ENCODE data around the gene PPIL1. TPM values are rescaled to one million over a fixed set of nuclear protein-coding genes. Genes with fewer than 3 reads are reported as not detected.
A peak's percentile ranks its signal among the peaks of the same experiment; 100 is the strongest.

Gene PPIL1
- total RNA-seq, 2 donors from 2014 or later: 41.1 to 53.7 TPM

DNA sequence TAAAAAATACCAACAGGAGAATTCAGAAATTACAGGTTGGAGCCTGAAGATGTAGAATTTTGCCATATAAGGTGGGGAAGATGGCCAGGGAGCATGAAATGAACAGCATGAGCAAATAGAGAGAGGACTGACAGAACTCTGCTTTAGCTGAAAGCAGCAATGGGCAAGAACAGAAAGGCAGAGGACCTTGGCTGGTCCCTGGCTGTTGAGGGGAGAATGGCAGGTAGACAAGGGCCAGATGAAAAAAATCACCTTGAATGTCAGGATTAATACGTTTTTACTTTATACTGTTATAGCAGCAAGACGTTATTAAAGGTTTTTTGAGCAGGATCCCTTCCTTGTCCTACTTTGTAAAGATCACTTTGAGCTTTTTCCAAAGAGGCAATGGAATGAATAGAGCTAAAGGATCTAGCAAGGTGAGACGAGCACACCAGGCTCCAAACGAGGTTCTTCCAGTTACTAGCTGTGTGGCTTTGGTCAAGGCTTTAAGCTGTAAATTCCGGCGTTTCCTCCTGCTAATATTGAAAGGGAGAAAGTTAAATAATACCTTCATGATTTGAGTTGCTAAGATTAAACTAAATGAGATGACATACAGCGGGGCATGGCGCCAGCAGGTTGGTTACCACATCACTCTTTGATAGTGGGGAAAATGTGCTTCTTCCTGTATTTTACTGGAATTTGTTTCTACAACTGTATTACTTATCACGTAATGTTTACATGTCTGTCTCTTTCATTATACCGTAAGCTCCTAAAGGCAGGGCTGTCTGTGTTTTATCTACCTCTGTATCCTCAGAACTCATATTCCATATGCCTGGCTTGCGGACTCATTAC, 776 bp downstream of the PPIL1 start:
- TF ChIP-seq, protein P1, sequence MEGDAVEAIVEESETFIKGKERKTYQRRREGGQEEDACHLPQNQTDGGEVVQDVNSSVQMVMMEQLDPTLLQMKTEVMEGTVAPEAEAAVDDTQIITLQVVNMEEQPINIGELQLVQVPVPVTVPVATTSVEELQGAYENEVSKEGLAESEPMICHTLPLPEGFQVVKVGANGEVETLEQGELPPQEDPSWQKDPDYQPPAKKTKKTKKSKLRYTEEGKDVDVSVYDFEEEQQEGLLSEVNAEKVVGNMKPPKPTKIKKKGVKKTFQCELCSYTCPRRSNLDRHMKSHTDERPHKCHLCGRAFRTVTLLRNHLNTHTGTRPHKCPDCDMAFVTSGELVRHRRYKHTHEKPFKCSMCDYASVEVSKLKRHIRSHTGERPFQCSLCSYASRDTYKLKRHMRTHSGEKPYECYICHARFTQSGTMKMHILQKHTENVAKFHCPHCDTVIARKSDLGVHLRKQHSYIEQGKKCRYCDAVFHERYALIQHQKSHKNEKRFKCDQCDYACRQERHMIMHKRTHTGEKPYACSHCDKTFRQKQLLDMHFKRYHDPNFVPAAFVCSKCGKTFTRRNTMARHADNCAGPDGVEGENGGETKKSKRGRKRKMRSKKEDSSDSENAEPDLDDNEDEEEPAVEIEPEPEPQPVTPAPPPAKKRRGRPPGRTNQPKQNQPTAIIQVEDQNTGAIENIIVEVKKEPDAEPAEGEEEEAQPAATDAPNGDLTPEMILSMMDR (IDR thresholded peaks at IDR 0.05): peak in 1 of 2 donors; percentile 32
- Histone ChIP-seq H3K4me1 (peaks cover 0 to 33% of the 10 kb centered on the region in 2 donors), H3K4me3 (peak overlapping the region; percentile 64 to 96), H3K27ac (peak overlapping the region; percentile 86 to 87), H3K27me3 (no peaks in the 10 kb centered on the region), H3K9me3 (no peaks in the 10 kb centered on the region), H3K36me3 (no peaks in the 10 kb centered on the region)
- no peak for DNase-seq (ENCODE audit: low spot score)

DNA sequence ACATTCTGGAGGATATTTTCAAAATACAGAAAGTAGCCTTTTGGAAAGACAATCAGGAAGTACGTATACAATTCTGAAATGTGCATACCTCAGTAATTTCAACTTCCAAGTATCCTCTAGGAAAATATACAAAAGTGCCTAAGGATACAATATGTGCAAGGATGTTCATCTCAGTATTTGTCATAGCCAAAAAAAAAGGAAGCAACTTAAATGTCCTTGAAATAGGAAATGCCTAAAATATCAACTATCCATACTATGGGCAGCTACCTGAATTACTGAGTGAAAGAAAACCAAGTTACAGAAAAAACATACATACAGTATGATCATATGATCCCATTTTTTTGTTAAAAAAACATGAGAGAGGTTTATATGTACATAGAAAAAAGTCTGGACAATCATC, 1.5 kb downstream of the PPIL1 start:
- Histone ChIP-seq H3K27ac (peak overlapping the region; percentile 35 to 87), H3K9me3 (no peaks in the 10 kb centered on the region), H3K4me1 (peaks cover 0 to 41% of the 10 kb centered on the region in 2 donors), H3K27me3 (no peaks in the 10 kb centered on the region), H3K36me3 (no peaks in the 10 kb centered on the region), H3K4me3 (no peak overlapping the region)
- DNase-seq (ENCODE audit: low spot score): no peak
- TF ChIP-seq, protein P1 (IDR thresholded peaks at IDR 0.05): no peak

DNA sequence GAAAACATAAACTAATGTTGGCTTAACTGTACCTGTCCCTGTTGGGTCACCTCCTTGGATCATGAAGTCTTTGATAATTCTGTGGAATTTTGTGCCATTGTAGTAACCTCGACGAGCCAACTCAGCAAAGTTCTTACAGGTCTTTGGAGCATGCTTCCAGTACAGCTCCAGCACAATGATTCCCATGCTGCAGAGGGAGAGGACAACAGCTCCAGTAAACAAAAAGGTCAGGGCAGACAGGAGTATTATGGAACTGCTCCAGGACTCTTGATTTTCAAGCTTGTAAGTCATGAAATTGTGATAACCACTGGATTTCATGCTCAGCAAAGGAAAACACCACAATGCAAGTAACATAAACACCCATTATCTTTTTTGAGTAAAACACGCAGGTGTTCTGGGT, 2.9 kb downstream of the PPIL1 start:
- Histone ChIP-seq H3K4me3 (no peak overlapping the region), H3K9me3 (no peaks in the 10 kb centered on the region), H3K36me3 (no peaks in the 10 kb centered on the region), H3K4me1 (peaks cover 0 to 50% of the 10 kb centered on the region in 2 donors), H3K27ac (peak overlapping the region; percentile 53 to 58), H3K27me3 (no peaks in the 10 kb centered on the region)
- DNase-seq (ENCODE audit: low spot score): no peak
- TF ChIP-seq, protein P1 (IDR thresholded peaks at IDR 0.05): no peak

DNA sequence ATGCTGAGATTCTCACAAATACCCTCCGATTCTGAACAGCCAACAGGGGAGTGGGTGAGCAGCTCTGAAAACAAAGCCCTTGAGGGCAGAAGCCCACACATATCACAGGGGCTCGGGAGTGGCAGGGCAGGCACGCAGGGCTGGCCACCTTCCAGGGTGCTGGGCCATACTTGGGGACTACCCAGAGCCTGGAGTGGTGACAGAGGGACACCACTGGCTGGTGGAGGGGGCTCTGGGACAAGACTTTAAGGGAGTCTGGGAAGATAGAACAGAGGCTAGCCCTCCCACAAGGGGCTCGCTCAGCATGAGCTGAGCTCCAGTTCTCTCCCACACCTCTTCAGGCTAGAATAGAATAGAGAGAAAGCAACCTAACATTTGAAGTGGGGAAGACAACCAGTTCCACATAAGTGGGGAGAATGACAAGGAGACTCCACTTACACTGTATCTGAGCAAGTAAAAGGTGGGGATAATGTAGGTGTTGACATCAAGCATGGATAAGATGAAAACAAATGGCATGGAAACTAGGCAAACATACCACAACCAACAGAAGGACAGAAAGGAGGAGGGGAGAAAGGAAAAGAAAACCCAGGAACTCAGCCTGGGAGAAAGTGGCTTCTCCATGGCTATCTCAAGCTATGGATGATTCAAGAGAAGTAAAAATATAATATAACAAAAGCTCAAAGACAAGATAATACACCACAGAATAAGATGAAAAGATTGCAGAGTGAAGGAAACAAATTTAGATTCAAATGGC, 7.0 kb downstream of the PPIL1 start:
- Histone ChIP-seq H3K4me3 (no peak overlapping the region), H3K36me3 (no peaks in the 10 kb centered on the region), H3K4me1 (peaks cover 0 to 60% of the 10 kb centered on the region in 2 donors), H3K9me3 (no peaks in the 10 kb centered on the region), H3K27ac (peak overlapping the region; percentile 77 to 95), H3K27me3 (no peaks in the 10 kb centered on the region)
- DNase-seq (ENCODE audit: low spot score): no peak
- TF ChIP-seq, protein P1 (IDR thresholded peaks at IDR 0.05): no peak

DNA sequence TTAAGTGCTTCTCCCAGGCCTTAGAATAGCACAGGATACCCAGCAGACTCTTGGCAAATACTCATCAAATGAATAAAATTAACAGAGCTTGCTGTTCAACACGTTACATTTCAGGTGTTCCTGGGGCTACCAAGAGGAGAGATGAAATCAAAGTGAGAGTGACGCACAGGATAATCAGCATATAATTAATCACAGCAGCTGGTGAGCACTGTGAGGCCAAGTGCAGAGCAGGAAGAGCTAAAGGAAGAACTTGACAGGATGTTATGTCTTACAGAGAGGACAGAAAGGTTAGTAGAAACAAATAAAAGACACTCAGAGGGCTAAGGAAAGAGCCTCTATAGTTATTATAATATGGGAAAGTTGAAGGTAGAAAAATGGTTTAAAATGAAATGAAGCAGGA, 8.8 kb downstream of the PPIL1 start:
- no peaks in the 10 kb centered on the region for H3K9me3 ChIP-seq
- TF ChIP-seq, protein P1 (IDR thresholded peaks at IDR 0.05): no peak
- no peaks in the 10 kb centered on the region for H3K27me3 ChIP-seq
- peaks cover 0 to 56% of the 10 kb centered on the region in 2 donors for H3K4me1 ChIP-seq
- no peak overlapping the region for H3K4me3 ChIP-seq
- peak overlapping the region; percentile 77 to 95 for H3K27ac ChIP-seq
- no peak for DNase-seq (ENCODE audit: low spot score)
- no peaks in the 10 kb centered on the region for H3K36me3 ChIP-seq

Data from right atrium auricular region (tissue), 2 donors.